Prostate gland (tissue), 2 donors: ENCODE data around the gene RBM18. TPM values are rescaled to one million over a fixed set of nuclear protein-coding genes. Genes with fewer than 3 reads are reported as not detected.

Source experiments
- DNase-seq: peaks from one replicate; pipeline ENCODE4 v3.0.0-alpha.2; 2019; ENCODE audit warnings: low spot score
- H3K27ac ChIP-seq, 2 donors: fragments of 200-600 bp; sonication (generic); 2 replicates each; pipeline ENCODE4 v1.5.1; 2017 to 2019
- H3K27me3 ChIP-seq: fragments of 200-600 bp; sonication (generic); replicated peaks from 2 replicates; pipeline ENCODE4 v1.5.1; 2019; ENCODE audit not compliant: insufficient read depth
- H3K36me3 ChIP-seq, 2 donors: fragments of 200-600 bp; sonication (generic); 1 replicate in 1 of 2; 2 replicates in 1 of 2; pipeline versions ENCODE4 v1.5.1 to v1.8.1; 2017 to 2019
- H3K4me1 ChIP-seq: fragments of 200-600 bp; sonication (generic); replicated peaks from 2 replicates; pipeline ENCODE4 v1.5.1; 2019
- H3K4me3 ChIP-seq, 2 donors: fragments of 200-600 bp; sonication (generic); 2 replicates each; pipeline ENCODE4 v1.5.1; 2017 to 2019
- H3K9me3 ChIP-seq: fragments of 200-600 bp; sonication (generic); 2 replicates; pipeline ENCODE4 v1.5.1; 2017
- CTCF ChIP-seq, 4 experiments: fragments of 200-600 bp in 2 of 4; fragments of 450-650 bp in 2 of 4; sonication (generic) in 2 of 4; IDR thresholded peaks; 1 replicate in 3 of 4; 2 replicates in 1 of 4; pipeline ENCODE4 v1.5.1; 2016 to 2019; ENCODE audit warnings: antibody characterized with exemption in 4 of 4, mild to moderate bottlenecking in 2 of 4, moderate library complexity in 2 of 4
- POLR2A ChIP-seq: fragments of 450-650 bp; IDR thresholded peaks from one replicate; pipeline ENCODE4 v1.6.1; 2016; ENCODE audit warnings: antibody characterized with exemption, mild to moderate bottlenecking
- POLR2AphosphoS5 ChIP-seq: sonication (generic); formaldehyde crosslinking; IDR thresholded peaks from one replicate; pipeline ENCODE4 v1.6.1; 2017; ENCODE audit warnings: antibody characterized with exemption
- WGBS: methylation state at CpG from one replicate; pipeline ENCODE4 v1.1.5; 2018; 5-methylcytosine and 5-hydroxymethylcytosine counted together
- intact Hi-C: fragments of 100-400 bp; cut with DNase I; formaldehyde crosslinking; loops from one replicate; pipeline ENCODE4 v1.14.2; 2022
- total RNA-seq, 2 donors: library from RNA; depleted of rRNA; stranded (reverse); fragments of >200 nt; gene quantifications; one replicate each; pipeline ENCODE4 v1.1.0, GENCODE V29; 2016

RBM18 gene
- total RNA-seq, 2 donors from 2014 or later, result 8.8 to 20.3 TPM

GRCh38 chr9:122239722-122240121 is 24.9 kb downstream of the RBM18 start:
- DNase-seq, result no peak
- Histone ChIP-seq H3K4me1 (no peaks in the 10 kb centered on the region), H3K4me3 (no peak overlapping the region), H3K9me3 (no peaks in the 10 kb centered on the region), H3K27ac (no peak overlapping the region), H3K27me3 (no peaks in the 10 kb centered on the region), H3K36me3 (peaks cover 0 to 7% of the 10 kb centered on the region in 2 donors)
- intact Hi-C loops, result no loop called here
- 71% methylated on average over 5 of the region's 5 CpGs for whole genome bisulfite sequencing
- TF ChIP-seq POLR2AphosphoS5 (no peak), POLR2A (no peak), CTCF (IDR thresholded peaks at IDR 0.05) (no peak)

GRCh38 chr9:122236681-122237080 is 28.0 kb downstream of the RBM18 start:
- DNase-seq, result no peak
- intact Hi-C loops, result no loop called here
- Histone ChIP-seq H3K9me3 (no peaks in the 10 kb centered on the region), H3K27ac (no peak overlapping the region), H3K36me3 (no peaks in the 10 kb centered on the region), H3K4me3 (no peak overlapping the region), H3K4me1 (no peaks in the 10 kb centered on the region), H3K27me3 (no peaks in the 10 kb centered on the region)
- TF ChIP-seq POLR2A (no peak), CTCF (IDR thresholded peaks at IDR 0.05) (no peak), POLR2AphosphoS5 (no peak)
- WGBS, result 51% methylated on average over 10 of the region's 10 CpGs

GRCh38 chr9:122234022-122234748 is 30.5 kb downstream of the RBM18 start:
- 83% methylated on average over 7 of the region's 7 CpGs for WGBS
- no peak overlapping the region for H3K27ac ChIP-seq
- TF ChIP-seq POLR2A (no peak), POLR2AphosphoS5 (no peak), CTCF (IDR thresholded peaks at IDR 0.05) (no peak)

GRCh38 chr9:122232796-122233306 is 31.8 kb downstream of the RBM18 start:
- intact Hi-C loops, result no loop called here
- Histone ChIP-seq H3K4me3 (no peak overlapping the region), H3K9me3 (no peaks in the 10 kb centered on the region), H3K27me3 (no peaks in the 10 kb centered on the region), H3K36me3 (no peaks in the 10 kb centered on the region), H3K27ac (no peak overlapping the region), H3K4me1 (peaks cover 5% of the 10 kb centered on the region)
- DNase-seq, result no peak
- no peak for TF ChIP-seq CTCF (IDR thresholded peaks at IDR 0.05)
- no peak for TF ChIP-seq POLR2AphosphoS5
- 57% methylated on average over 6 of the region's 6 CpGs for WGBS

More at GRCh38 chr9:122234022-122234748, 30.5 kb downstream of the RBM18 start:
- H3K36me3 ChIP-seq, result no peaks in the 10 kb centered on the region
- intact Hi-C loops, result no loop called here
- no peaks in the 10 kb centered on the region for H3K9me3 ChIP-seq
- no peaks in the 10 kb centered on the region for H3K27me3 ChIP-seq
- no peaks in the 10 kb centered on the region for H3K4me1 ChIP-seq
- no peak overlapping the region for H3K4me3 ChIP-seq
- no peak for DNase-seq

GRCh38 chr9:122229485-122229837 is 35.2 kb downstream of the RBM18 start:
- intact Hi-C loops, result no loop called here

More at GRCh38 chr9:122229485-122229837, 35.2 kb downstream of the RBM18 start:
- H3K4me3 ChIP-seq, result no peak overlapping the region
- TF ChIP-seq CTCF (IDR thresholded peaks at IDR 0.05) (no peak), POLR2A (no peak), POLR2AphosphoS5 (no peak)
- 52% methylated on average over 4 of the region's 4 CpGs for WGBS
- no peak for DNase-seq
- H3K9me3 ChIP-seq, result no peaks in the 10 kb centered on the region
- peaks cover 5% of the 10 kb centered on the region for H3K4me1 ChIP-seq
- H3K36me3 ChIP-seq, result no peaks in the 10 kb centered on the region
- H3K27ac ChIP-seq, result no peak overlapping the region
- peaks cover 25% of the 10 kb centered on the region for H3K27me3 ChIP-seq
